Neuronal stem cell (in vitro differentiated cells): ENCODE measurements around the gene KCNH2.
"Not testable (repeated sequence)": the region's sequence is repeated elsewhere in the genome, so short reads cannot be mapped to it uniquely, and the experiment has no call there.

Experiments used
- DNase-seq: peaks from one replicate; pipeline ENCODE4 v3.0.0-alpha.2; 2013; ENCODE audit warnings: low spot score
- H2AFZ ChIP-seq: one replicate; pipeline ENCODE4 v1.6.1; 2013; ENCODE audit warnings: mild to moderate bottlenecking, low read length, inconsistent platforms
- H2AK5ac ChIP-seq: 2 replicates; pipeline ENCODE4 v1.6.1; 2013; ENCODE audit warnings: low read depth, mild to moderate bottlenecking, inconsistent platforms, low read length, moderate library complexity, mixed read lengths
- H2BK120ac ChIP-seq: 2 replicates; pipeline ENCODE4 v1.6.1; 2013; ENCODE audit warnings: low read depth, mild to moderate bottlenecking, inconsistent platforms, low read length, moderate library complexity, mixed read lengths
- H2BK12ac ChIP-seq: one replicate; pipeline ENCODE4 v1.6.1; 2013; ENCODE audit warnings: low read length, inconsistent platforms
- H2BK15ac ChIP-seq: 2 replicates; pipeline ENCODE4 v1.6.1; 2013; ENCODE audit warnings: mild to moderate bottlenecking, low read length, inconsistent platforms, mixed read lengths
- H2BK5ac ChIP-seq: one replicate; pipeline ENCODE4 v1.6.1; 2013; ENCODE audit warnings: inconsistent platforms, mild to moderate bottlenecking, low read length, moderate library complexity
- H3K14ac ChIP-seq: one replicate; pipeline ENCODE4 v1.6.1; 2013; ENCODE audit warnings: low read length, inconsistent platforms
- H3K18ac ChIP-seq: 2 replicates; pipeline ENCODE4 v1.6.1; 2013; ENCODE audit warnings: low read length, inconsistent platforms
- H3K23ac ChIP-seq: 2 replicates; pipeline ENCODE4 v1.6.1; 2013; ENCODE audit warnings: low read depth, mild to moderate bottlenecking, mixed read lengths, low read length, inconsistent platforms; ENCODE audit not compliant: poor library complexity
- H3K27ac ChIP-seq: replicated peaks from 3 replicates; pipeline ENCODE4 v1.5.1; 2013; ENCODE audit warnings: low read length, inconsistent platforms
- H3K27me3 ChIP-seq, 3 experiments: 2 replicates each; pipeline ENCODE4 v1.6.1; 2013; ENCODE audit warnings: low read length in 3 of 3, mild to moderate bottlenecking in 2 of 3, inconsistent platforms in 1 of 3, low read depth in 1 of 3, mixed read lengths in 1 of 3, moderate library complexity in 1 of 3; ENCODE audit not compliant: control insufficient read depth in 3 of 3, insufficient read depth in 3 of 3
- H3K36me3 ChIP-seq, 2 donors: replicated peaks in 1 of 2; 2 replicates each; pipeline ENCODE4 v1.6.1; 2013; ENCODE audit warnings: low read length in 2 of 2; ENCODE audit not compliant: control insufficient read depth in 2 of 2, insufficient read depth in 2 of 2
- H3K4ac ChIP-seq: 2 replicates; pipeline ENCODE4 v1.6.1; 2013; ENCODE audit warnings: inconsistent platforms, mild to moderate bottlenecking, low read length, moderate library complexity
- H3K4me1 ChIP-seq, 2 donors: 1 replicate in 1 of 2; 2 replicates in 1 of 2; pipeline ENCODE4 v1.6.1; 2013; ENCODE audit warnings: low read length in 2 of 2, low read depth in 1 of 2; ENCODE audit not compliant: control insufficient read depth in 2 of 2, insufficient read depth in 1 of 2
- H3K4me2 ChIP-seq: one replicate; pipeline ENCODE4 v1.6.1; 2013; ENCODE audit warnings: mild to moderate bottlenecking, low read length, inconsistent platforms; ENCODE audit not compliant: insufficient read depth, poor library complexity, severe bottlenecking
- H3K4me3 ChIP-seq, 2 donors: 2 replicates each; pipeline ENCODE4 v1.5.1; 2013; ENCODE audit warnings: low read length in 2 of 2, mild to moderate bottlenecking in 2 of 2, inconsistent platforms in 1 of 2, moderate library complexity in 1 of 2
- H3K79me1 ChIP-seq: one replicate; pipeline ENCODE4 v1.6.1; 2013; ENCODE audit warnings: low read depth, mild to moderate bottlenecking, inconsistent platforms, low read length, moderate library complexity
- H3K9ac ChIP-seq: one replicate; pipeline ENCODE4 v1.6.1; 2013; ENCODE audit warnings: mild to moderate bottlenecking, low read depth, low read length, inconsistent platforms; ENCODE audit not compliant: poor library complexity
- H3K9me3 ChIP-seq, 2 donors: replicated peaks in 1 of 2; 2 replicates each; pipeline versions ENCODE3 to v1.6.1; 2013; ENCODE audit warnings: low read length in 2 of 2, mild to moderate bottlenecking in 2 of 2, inconsistent platforms in 1 of 2, low read depth in 1 of 2, mixed read lengths in 1 of 2, moderate library complexity in 1 of 2; ENCODE audit not compliant: control insufficient read depth in 2 of 2, insufficient read depth in 1 of 2
- H4K8ac ChIP-seq: one replicate; pipeline ENCODE4 v1.6.1; 2013; ENCODE audit warnings: low read depth, mild to moderate bottlenecking, inconsistent platforms, low read length, moderate library complexity
- H4K91ac ChIP-seq: one replicate; pipeline ENCODE4 v1.6.1; 2013; ENCODE audit warnings: low read length, low read depth, mild to moderate bottlenecking, inconsistent platforms; ENCODE audit not compliant: poor library complexity
- WGBS, 2 donors: extraction: QIAGEN DNeasy Blood & Tissue Kit; methylation state at CpG; one replicate each; pipeline ENCODE4 v1.1.7; 2013; ENCODE audit warnings: missing lambda C conversion rate in 2 of 2, mixed read lengths in 1 of 2; ENCODE audit not compliant: insufficient read length in 2 of 2, insufficient replicate concordance in 1 of 2; ENCODE audit errors: extremely low coverage in 2 of 2; 5-methylcytosine and 5-hydroxymethylcytosine counted together

The KCNH2 gene

DNA sequence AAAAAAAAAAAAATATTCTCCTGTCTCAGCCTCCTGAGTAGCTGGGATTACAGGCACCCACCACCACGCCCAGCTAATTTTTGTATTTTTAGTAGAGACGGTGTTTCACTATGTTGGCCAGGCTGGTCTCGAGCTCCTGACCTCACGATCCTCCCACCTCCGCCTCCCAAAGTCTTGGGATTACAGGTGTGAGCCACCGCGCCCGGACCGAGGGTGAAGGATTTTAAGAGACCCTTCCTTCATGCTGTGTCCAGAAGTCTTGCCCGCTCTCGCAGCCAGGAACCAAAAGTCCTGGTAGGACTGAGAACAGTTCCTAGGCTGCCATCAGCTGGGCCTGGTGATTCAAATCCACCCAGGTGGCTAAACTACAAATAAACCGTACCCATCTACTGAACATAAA, 33.5 kb upstream of the KCNH2 start:
- not testable (repeated sequence) for H3K36me3 ChIP-seq, H2BK5ac ChIP-seq, H3K4me3 ChIP-seq, H2BK12ac ChIP-seq, H2AK5ac ChIP-seq, H3K14ac ChIP-seq, H4K91ac ChIP-seq, H2BK120ac ChIP-seq, H3K27me3 ChIP-seq, H3K18ac ChIP-seq, H4K8ac ChIP-seq, H3K27ac ChIP-seq, H3K4me2 ChIP-seq, H3K79me1 ChIP-seq, H3K9me3 ChIP-seq, DNase-seq, H2AFZ ChIP-seq, H2BK15ac ChIP-seq, H3K23ac ChIP-seq, H3K9ac ChIP-seq, H3K4ac ChIP-seq
- WGBS, 2 donors: no CpG with 5 or more reads among the region's 12 CpGs
- peaks cover 19 to 36% of the 10 kb centered on the region in 2 donors for H3K4me1 ChIP-seq

DNA sequence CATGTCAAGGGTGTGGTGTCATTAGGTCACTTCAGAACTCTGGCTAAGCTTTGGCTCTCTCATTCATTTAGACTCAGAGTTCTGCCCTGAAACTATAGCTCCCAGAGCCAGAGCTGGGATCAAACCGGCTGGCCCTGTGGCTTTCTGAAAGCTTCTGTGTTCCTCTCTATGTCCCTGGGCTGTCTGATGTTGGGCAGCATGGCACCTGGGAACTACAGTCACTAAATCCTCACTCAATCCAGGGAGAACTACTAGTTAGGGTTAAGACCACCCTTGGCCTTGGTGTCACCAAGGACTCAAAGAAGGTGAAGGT, 32.9 kb upstream of the KCNH2 start:
- no CpG with 5 or more reads among the region's 1 CpG for WGBS, 2 donors
- Histone ChIP-seq H3K79me1 (peaks cover 2% of the 10 kb centered on the region), H3K4me3 (no peak overlapping the region)

DNA sequence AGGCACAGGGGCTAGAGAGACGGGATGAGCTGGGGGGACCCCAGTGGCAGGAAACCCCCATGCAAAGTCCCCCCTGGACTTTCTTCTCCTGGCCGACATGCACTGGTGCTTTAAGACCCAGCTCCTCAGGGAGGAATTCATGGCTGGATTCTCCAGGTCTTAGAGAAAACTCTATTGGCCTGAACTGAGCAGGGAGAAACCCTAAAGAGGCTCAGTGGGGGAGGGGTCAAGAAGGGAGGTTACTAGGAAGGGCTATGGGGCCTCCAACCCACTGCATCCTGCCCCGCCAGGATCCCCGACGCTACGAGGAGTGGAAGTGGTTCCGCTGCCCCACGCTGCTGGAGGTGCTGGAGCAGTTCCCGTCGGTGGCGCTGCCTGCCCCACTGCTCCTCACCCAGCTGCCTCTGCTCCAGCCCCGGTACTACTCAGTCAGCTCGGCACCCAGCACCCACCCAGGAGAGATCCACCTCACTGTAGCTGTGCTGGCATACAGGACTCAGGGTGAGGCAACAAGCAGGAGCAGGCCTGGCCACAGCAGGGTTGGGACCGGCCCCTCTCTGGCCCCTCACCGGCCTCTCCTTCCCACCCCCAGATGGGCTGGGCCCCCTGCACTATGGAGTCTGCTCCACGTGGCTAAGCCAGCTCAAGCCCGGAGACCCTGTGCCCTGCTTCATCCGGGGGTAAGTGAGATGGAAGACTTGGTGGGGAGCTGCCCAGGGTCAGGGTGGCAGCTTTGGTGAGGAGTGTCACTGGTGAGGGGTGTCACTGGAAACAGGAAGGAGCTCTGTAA, 32.4 kb upstream of the KCNH2 start:
- H3K27me3 ChIP-seq: no peaks in the 10 kb centered on the region
- H3K18ac ChIP-seq: peak overlapping the region; percentile 98
- no CpG with 5 or more reads among the region's 18 CpGs for WGBS, 2 donors
- peak overlapping the region; percentile 97 for H3K14ac ChIP-seq
- H2BK15ac ChIP-seq: peak overlapping the region; percentile 98
- peak overlapping the region; percentile 94 for H2BK5ac ChIP-seq
- peak overlapping the region; percentile 74 for H2AFZ ChIP-seq
- peaks cover 19 to 36% of the 10 kb centered on the region in 2 donors for H3K4me1 ChIP-seq
- no peaks in the 10 kb centered on the region for H3K9me3 ChIP-seq
- DNase-seq: no peak
- peak overlapping the region; percentile 32 for H3K4me2 ChIP-seq
- H3K9ac ChIP-seq: peak overlapping the region; percentile 88
- H3K27ac ChIP-seq: no peak overlapping the region
- H3K36me3 ChIP-seq: peaks cover 0 to 5% of the 10 kb centered on the region in 2 donors
- peak overlapping the region; percentile 99 for H2AK5ac ChIP-seq
- H3K79me1 ChIP-seq: peaks cover 2% of the 10 kb centered on the region
- H3K23ac ChIP-seq: peak overlapping the region; percentile 83
- H2BK120ac ChIP-seq: peak overlapping the region; percentile 99
- H4K91ac ChIP-seq: peak overlapping the region; percentile 93
- peak overlapping the region in 1 of 2 donors; percentile 70 for H3K4me3 ChIP-seq
- H3K4ac ChIP-seq: peak overlapping the region; percentile 97
- H2BK12ac ChIP-seq: peak overlapping the region; percentile 100
- H4K8ac ChIP-seq: peak overlapping the region; percentile 68

More for the DNA sequence above, 32.9 kb upstream of the KCNH2 start:
- H3K14ac ChIP-seq: no peak overlapping the region
- no peak overlapping the region for H3K23ac ChIP-seq
- H2BK15ac ChIP-seq: peak overlapping the region; percentile 98
- H3K4ac ChIP-seq: no peak overlapping the region
- H3K4me1 ChIP-seq: peaks cover 19 to 36% of the 10 kb centered on the region in 2 donors
- H2AFZ ChIP-seq: no peak overlapping the region
- H3K27ac ChIP-seq: no peak overlapping the region
- H2BK120ac ChIP-seq: peak overlapping the region; percentile 84
- H3K4me2 ChIP-seq: peak overlapping the region; percentile 19
- H3K9ac ChIP-seq: peak overlapping the region; percentile 88
- peak overlapping the region; percentile 89 for H3K18ac ChIP-seq
- no peaks in the 10 kb centered on the region for H3K27me3 ChIP-seq
- peak overlapping the region; percentile 94 for H2BK5ac ChIP-seq
- H4K91ac ChIP-seq: no peak overlapping the region
- peak overlapping the region; percentile 99 for H2AK5ac ChIP-seq
- peak overlapping the region; percentile 100 for H2BK12ac ChIP-seq
- H3K36me3 ChIP-seq: peaks cover 0 to 5% of the 10 kb centered on the region in 2 donors
- H3K9me3 ChIP-seq: no peaks in the 10 kb centered on the region
- no peak overlapping the region for H4K8ac ChIP-seq
- DNase-seq: no peak

DNA sequence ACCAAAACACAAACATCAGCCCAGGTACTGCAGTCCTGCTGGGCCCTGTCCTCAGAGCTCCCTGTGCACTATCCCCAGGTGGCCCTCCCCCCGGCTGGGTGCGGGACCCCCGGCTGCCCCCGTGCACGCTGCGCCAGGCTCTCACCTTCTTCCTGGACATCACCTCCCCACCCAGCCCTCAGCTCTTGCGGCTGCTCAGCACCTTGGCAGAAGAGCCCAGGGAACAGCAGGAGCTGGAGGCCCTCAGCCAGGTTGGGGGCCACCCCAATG, 31.9 kb upstream of the KCNH2 start:
- peak overlapping the region; percentile 94 for H2BK5ac ChIP-seq
- H2AK5ac ChIP-seq: peak overlapping the region; percentile 99
- H3K18ac ChIP-seq: peak overlapping the region; percentile 98
- peak overlapping the region in 1 of 2 donors; percentile 23 for H3K4me3 ChIP-seq
- H3K79me1 ChIP-seq: peaks cover 2% of the 10 kb centered on the region
- no peak overlapping the region for H3K27ac ChIP-seq
- peak overlapping the region; percentile 76 for H3K9ac ChIP-seq
- peaks cover 19 to 36% of the 10 kb centered on the region in 2 donors for H3K4me1 ChIP-seq
- H2BK120ac ChIP-seq: peak overlapping the region; percentile 99
- peak overlapping the region; percentile 97 for H3K14ac ChIP-seq
- H3K36me3 ChIP-seq: peaks cover 0 to 5% of the 10 kb centered on the region in 2 donors
- no peaks in the 10 kb centered on the region for H3K9me3 ChIP-seq
- peak overlapping the region; percentile 46 for H2BK12ac ChIP-seq
- H2AFZ ChIP-seq: peak overlapping the region; percentile 74
- no peak overlapping the region for H3K4me2 ChIP-seq
- no CpG with 5 or more reads among the region's 7 CpGs for WGBS, 2 donors
- peak overlapping the region; percentile 68 for H4K8ac ChIP-seq
- DNase-seq: no peak
- H3K4ac ChIP-seq: peak overlapping the region; percentile 94
- H3K27me3 ChIP-seq: no peaks in the 10 kb centered on the region
- H4K91ac ChIP-seq: peak overlapping the region; percentile 93
- peak overlapping the region; percentile 83 for H3K23ac ChIP-seq
- peak overlapping the region; percentile 98 for H2BK15ac ChIP-seq
